ENCODE measurements around the gene ZNF267. TPM values are rescaled to one million over a fixed set of nuclear protein-coding genes. Genes with fewer than 3 reads are reported as not detected.
"Not testable (repeated sequence)": the region's sequence is repeated elsewhere in the genome, so short reads cannot be mapped to it uniquely, and the experiment has no call there.

ZNF267 gene
- total RNA-seq (2014; rRNA removed; shearing (Covaris generic)), result 14.0 and 19.6 TPM in 2 replicates

DNA sequence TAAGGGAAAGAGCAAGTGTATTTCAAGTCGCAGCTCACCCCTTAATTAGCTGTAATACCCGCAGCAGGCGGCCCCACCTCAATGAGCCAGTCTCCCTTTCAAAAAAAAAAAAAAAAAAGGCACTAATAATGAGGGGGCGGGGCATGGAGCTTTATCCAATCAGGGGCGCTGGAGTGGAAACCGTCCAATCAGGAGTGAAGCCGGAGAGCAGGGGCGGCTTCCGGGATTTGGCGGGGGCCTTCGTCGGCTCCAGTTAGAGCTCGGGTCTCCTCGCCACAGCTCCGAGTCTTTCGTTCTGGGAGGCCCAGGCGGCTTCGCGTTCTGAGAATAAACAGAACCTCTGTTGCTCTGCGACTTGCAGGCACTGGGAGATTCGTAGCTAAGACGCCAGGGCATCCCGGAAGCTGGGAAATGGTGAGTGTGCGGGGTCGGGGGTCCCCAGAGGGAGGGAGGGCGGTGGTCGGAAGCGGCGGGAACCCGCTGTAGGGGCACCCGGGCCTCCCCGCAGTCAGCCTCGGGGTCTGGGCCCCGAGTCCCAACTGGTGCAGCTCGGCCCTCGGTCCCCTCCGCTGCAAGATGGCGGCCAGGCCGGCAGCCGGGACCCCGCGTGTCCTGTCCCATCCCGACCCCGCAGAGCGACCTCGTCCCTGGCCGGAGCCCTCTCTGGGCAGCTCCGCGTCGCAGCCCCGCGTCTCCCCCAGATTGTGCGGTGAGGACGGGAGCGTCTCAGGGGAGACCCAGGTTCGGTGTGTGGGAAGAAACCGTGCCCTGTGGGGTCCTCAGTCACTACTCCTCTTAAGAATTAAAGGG is at the start of gene ZNF267:
Gene ZNF267 (plus strand): TSS at position 252 of the 810 bp plus-strand sequence. CDS start 160 bp downstream, at position 412.
- in situ Hi-C loops (cut with HindIII; ENCODE audit: low sequenced_read_pairs), result no loop called here
- DNase-seq (ENCODE audit: low spot score), result peak; percentile 93

DNA sequence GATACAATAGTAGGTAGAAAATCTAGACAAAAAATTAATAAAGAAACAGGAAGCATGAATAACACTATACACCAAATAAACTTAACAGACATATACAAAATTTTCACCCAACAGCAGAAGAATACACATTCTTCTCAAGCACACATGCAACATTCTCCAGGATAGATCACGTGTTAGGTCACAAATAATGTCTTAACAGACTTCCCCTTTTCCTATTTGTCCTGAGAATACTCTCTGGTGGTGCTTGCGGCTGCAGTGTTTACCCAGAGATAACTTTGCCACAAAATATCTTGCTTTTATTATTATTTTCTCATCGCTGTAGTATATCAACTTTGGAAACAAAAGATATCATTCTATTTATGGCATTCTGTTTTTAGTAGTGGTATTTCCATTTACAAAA is 40.6 kb upstream of the ZNF267 start:
- in situ Hi-C loops (cut with HindIII; ENCODE audit: low sequenced_read_pairs), result no loop called here
- DNase-seq (ENCODE audit: low spot score), result no peak

DNA sequence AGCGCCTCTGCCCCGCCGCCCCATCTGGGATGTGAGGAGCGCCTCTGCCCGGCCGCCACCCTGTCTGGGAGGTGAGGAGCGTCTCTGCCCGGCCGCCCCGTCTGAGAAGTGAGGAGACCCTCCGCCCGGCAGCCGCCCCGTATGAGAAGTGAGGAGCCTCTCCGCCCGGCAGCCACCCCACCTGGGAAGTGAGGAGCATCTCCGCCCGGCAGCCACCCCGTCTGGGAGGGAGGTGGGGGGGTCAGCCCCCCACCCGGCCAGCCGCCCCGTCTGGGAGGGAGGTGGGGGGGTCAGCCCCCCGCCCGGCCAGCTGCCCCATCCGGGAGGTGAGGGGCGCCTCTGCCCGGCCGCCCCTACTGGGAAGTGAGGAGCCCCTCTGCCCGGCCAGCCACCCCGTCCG is 37.2 kb upstream of the ZNF267 start:
- DNase-seq (ENCODE audit: low spot score); in situ Hi-C loops (cut with HindIII; ENCODE audit: low sequenced_read_pairs): not testable (repeated sequence)

DNA sequence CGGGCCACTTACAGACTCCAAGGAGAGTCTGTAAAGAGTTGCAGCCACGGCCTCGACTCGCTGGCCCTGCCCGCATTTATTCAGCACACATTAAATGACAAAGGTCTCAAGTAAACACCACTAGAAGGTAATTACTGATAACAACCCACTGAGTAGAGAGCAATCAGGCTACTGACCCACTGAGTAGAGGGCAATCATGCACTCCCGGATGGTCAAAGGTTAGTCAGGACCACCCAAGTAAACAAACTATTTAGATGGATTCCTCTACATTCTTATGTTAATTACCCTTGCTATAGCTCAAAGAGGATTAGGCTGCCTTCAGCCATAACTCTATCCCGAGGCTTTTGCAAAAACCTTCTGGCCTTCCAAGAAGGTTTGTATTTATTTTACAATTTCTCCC is 30.7 kb upstream of the ZNF267 start:
- in situ Hi-C loops (cut with HindIII; ENCODE audit: low sequenced_read_pairs), result no loop called here
- DNase-seq (ENCODE audit: low spot score), result no peak

DNA sequence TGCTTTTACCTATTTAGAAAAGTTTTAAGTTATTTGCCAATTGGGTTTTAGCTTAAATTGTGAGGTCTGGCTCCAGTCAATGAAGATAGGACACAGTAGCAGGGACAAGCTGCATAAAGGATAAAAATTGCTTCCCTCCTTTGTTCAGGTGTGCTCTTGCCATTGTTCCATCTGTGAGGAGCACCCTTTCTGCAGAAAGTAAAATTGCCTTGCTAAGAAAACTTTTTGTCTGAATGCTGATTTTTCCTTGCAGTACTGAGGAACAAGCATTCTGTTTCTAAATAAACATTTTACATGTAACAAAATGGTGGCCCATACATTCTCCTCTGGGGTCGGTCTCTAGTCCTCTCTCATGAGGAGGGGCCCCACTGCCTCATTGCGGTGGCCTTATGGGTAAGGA is 25.0 kb upstream of the ZNF267 start:
- in situ Hi-C loops (cut with HindIII; ENCODE audit: low sequenced_read_pairs); DNase-seq (ENCODE audit: low spot score): not testable (repeated sequence)

DNA sequence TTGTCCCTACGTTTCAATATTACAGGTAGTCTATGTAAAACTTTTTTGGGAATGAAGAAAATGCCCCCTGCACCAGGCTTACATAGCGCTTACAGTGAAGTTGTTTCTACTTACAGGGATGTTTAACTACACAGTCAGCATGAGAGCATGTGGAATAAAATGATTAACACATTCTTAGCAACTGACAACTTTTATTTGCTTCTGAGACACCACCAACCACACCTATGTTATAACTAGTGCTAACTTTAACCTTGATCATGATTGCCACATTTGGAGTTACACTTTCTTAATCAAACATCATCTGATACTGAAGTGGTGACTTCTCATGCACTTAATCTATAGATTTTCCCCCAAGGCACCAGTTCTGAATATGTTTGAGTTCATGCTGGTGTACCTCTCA is 20.3 kb upstream of the ZNF267 start:
- no peak for DNase-seq (ENCODE audit: low spot score)
- in situ Hi-C loops (cut with HindIII; ENCODE audit: low sequenced_read_pairs), result no loop called here

DNA sequence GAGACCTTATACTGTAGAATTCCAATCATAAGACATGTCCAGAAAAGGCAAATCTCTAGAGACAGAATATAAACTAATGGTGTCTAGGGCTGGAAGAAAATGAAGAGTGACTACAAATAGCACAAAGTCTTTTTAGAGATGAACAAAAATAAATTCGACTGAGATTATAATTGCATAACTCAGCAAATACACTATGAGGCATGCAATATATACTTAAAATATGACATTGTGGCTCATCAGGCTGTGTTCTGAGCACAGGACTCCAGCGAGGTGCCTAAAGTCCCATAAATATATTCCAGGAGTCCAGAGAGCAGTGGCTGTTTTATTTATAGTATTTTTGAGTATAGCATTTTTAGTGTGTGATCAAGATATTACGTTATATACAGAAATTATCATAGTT is 13.1 kb upstream of the ZNF267 start:
- in situ Hi-C loops (cut with HindIII; ENCODE audit: low sequenced_read_pairs), result no loop called here
- no peak for DNase-seq (ENCODE audit: low spot score)

DNA sequence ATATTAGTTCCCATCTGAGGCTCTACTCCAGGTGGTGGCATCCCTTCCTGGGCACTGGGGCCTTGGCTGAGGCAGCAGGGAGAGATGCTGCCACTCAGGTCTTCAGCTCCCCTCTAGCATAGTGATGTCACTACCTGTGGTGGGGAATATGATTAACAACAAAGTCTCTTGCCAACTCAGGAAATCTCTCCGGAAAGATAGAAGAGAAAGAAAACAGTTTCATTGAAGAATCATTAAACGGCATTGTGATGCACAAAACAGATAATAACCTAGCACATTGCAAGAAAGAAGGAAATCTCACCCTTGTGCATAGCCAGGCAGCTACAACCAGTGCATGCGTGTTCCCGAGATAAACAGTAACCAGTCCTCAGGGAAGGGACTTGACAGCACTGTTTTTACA is 12.2 kb upstream of the ZNF267 start:
- no peak for DNase-seq (ENCODE audit: low spot score)
- in situ Hi-C loops (cut with HindIII; ENCODE audit: low sequenced_read_pairs), result no loop called here

DNA sequence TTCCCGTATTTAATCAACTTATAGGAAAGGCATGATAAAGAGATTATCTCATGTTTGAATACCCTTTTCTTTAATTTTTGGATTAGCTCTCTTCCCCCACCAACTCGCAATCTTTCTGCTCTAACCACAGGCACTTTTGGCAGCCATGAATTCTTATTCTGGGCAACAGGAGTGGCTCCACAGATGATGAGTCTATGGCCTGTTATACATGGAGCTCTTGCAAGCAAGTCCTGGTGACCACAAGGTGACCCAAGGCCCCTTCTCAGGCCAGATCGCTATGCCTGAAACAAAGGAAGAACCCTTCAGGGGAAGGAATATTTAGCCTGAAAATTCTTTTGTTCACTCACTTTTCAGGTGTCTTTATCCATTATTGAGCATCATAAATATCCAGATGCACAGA is 10.8 kb upstream of the ZNF267 start:
- DNase-seq (ENCODE audit: low spot score), result no peak
- in situ Hi-C loops (cut with HindIII; ENCODE audit: low sequenced_read_pairs), result no loop called here

DNA sequence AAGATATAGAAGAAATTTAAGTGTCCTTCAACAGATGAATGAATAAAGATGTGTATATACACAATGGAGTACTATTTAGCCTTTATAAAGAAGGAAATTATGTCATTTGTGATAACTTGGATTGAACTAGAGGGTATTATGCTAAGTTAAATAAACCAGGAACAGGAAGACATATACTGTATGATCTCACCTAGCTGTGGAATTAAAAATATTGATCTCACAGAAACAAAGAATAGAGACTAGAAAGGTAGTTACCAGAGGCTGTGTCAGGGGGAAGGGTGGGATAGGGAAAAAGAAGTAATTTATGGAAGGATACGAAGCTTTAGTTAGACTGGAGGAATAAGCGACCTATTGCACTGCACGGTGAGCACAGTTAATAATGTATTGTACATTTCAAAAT is 5.4 kb upstream of the ZNF267 start:
- in situ Hi-C loops (cut with HindIII; ENCODE audit: low sequenced_read_pairs), result no loop called here
- DNase-seq (ENCODE audit: low spot score), result no peak

DNA sequence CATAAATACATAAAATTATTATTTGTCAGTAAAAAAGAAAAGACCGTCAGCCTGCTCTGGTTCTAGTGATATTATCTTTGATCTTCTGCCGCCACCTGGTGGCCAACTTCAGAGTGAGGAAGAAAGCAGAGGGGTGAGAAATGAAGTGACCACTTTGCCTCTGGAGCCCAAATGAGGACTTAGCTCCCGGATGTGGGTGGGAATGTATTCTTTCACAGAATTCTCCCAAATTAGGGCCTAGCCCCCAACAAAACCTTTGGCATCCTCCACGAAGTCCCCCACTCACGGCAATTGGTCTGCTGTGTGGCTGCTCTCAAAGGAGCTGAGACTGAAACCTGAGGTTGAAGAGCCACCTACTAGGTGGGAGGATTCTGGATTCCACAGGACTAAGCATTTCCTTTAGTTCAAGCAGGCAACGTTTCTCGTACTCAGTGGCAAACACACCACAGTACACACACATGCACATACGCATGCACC is 4.9 kb upstream of the ZNF267 start:
- DNase-seq (ENCODE audit: low spot score), result peak; percentile 84
- in situ Hi-C loops (cut with HindIII; ENCODE audit: low sequenced_read_pairs), result no loop called here

DNA sequence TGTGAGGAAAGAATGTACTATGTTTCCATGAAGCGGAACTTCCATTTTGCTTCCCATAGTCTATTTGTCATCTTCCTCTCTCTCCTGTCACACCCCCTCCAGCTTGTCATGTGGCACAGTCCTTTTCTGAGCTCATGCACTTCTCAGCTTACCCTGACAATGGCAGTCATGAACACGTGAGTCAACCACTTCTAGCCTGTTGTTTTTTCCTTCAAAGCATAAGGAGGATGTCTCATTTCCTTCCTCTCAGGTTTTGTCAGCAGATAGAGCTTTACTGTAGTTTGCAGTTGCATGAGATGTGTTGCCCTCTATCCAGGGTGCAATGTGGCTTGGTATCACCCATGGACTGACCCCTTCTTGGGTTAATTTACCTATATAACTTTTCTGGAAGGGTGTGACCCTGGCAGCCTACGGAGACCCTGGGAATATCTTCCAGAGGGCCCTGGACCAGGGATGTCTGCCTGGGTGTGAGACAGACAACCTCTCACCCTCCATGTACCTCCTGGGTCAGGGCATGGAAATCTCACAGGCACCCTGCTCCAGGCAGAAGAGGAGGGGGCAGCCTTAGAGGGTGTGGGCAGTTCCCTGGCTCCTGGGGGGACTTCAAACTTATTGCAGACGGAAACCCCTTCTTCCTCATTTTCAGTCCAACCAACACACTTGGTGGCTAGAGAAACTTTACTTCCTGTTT is 4.0 kb upstream of the ZNF267 start:
- no peak for DNase-seq (ENCODE audit: low spot score)
- in situ Hi-C loops (cut with HindIII; ENCODE audit: low sequenced_read_pairs), result no loop called here

DNA sequence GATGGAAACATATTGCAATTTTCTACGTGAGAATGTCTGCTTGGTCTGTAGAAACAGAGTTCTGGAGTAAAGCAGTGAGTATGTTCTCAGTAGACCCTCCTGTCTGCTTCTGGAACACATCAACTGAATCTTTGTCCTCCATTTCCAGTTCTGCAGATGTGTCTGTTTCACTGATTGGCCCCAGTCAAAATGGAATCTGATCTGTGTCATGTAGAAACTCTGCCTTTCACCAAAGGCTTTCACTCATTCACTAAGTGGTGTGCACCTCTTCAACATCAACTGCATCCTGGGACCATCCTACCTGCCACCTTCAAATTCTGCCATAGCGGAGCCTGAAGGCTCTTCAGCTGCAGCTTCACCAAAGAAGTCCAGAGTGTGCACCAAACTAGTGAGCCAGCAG is 2.8 kb upstream of the ZNF267 start:
- no peak for DNase-seq (ENCODE audit: low spot score)
- in situ Hi-C loops (cut with HindIII; ENCODE audit: low sequenced_read_pairs), result no loop called here

DNA sequence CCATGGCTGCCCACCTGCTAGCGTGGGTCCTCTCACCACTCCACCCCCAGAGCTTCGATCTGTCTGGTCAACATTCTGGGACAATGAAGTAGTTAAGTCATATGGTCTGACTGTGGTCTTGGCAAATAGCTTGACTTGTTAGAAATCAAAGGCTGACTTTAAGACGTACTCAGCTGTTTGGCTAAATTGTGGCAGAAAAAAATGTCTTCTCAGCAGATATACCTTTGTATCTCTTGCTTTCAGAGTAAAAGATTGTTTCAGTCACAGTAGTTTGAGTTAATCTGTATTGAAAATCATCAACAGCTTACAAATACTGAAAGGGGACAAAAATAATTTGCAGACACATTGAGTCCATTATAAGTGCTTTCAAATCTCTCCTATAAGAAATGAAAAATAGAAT is 2.1 kb upstream of the ZNF267 start:
- DNase-seq (ENCODE audit: low spot score), result no peak
- in situ Hi-C loops (cut with HindIII; ENCODE audit: low sequenced_read_pairs), result no loop called here

DNA sequence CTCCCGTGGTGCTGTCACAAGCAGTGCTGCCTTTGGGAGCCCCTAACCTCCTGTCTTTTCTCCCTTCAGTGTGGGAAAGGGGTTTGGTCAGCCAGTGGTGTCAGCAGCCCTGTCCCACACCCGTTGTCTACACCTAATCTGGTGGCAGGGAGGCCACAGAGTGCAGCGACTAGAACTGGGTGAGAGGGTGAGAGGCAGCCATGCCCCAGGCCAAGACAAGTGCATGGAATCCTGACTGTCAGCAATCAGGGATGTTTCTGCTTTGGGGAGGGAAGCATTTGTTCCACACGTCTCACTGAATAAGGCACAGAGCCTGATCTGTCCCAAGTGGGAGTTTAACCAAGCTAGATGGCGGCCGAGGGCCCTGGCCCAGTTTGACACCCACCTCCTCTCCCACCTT is 1.4 kb upstream of the ZNF267 start:
- DNase-seq (ENCODE audit: low spot score), result no peak
- in situ Hi-C loops (cut with HindIII; ENCODE audit: low sequenced_read_pairs), result no loop called here

DNA sequence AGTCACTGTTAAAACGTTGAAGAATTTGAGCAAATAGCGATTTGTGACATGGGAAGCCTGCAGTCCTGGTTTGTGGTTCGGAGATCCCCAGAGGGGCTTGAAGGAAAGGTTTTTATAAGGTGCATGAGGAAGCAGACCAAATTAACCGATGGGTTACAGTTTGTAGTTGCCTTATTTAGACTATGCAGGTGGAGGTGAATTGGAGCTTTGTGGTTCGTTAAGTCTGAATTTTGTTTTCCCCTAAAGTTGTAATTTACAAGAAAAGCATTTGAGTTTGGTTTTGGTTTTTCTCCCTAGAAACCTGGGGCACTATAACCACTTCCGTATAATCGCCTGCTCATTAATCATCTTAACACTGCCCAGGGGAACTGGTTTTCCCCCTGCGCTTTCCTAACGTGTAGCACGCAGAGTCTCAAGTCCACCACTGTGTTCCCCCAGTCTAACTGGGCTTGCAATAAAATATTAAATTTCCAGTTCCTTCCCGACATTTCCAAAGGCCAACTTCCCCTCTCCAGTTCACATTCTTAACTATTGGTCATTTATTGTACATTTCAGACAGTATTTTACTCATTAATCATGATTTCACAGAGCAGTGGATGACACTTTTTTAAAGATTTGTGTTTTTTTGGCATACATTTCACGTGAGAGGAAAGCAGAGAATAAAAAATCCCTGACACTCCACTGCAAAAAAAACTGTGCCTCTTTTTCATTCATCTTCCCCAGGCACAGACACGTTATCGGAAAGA is 932 bp downstream of the ZNF267 start:
- in situ Hi-C loops (cut with HindIII; ENCODE audit: low sequenced_read_pairs), result no loop called here
- DNase-seq (ENCODE audit: low spot score), result peak; percentile 37

DNA sequence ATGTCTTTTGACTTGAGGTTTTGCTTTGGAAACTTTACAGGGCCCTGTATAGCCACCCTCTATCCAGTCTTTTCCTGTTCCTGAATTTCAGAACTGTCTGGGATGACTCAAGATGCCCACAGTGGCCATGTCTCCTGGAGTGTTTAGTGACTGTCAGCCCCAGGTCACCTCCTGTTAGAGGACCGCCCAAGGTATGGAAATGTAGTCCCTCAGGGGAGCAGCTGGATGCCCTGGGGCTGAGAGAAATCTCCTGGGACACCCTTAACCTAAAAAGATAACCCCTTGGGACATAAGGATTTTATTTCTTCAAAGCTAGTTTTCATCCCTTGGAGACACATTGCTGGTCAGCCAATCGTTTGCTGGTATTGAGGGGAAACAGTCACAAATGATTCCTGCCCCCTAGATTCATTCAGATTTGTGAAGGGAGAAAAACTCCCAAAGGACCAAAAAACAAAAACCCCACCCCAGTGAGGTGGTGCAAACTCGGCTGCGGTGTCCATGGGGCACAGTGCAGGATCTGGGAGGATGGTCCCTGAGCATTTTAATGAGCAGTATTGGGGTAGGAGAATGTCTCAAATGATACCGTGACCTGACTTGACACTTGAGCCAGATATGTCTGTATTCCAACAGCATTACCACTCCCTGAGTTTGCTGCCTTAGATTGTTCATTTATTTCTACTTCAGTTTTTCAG is 1.7 kb downstream of the ZNF267 start:
- in situ Hi-C loops (cut with HindIII; ENCODE audit: low sequenced_read_pairs), result no loop called here
- DNase-seq (ENCODE audit: low spot score), result peak; percentile 7

DNA sequence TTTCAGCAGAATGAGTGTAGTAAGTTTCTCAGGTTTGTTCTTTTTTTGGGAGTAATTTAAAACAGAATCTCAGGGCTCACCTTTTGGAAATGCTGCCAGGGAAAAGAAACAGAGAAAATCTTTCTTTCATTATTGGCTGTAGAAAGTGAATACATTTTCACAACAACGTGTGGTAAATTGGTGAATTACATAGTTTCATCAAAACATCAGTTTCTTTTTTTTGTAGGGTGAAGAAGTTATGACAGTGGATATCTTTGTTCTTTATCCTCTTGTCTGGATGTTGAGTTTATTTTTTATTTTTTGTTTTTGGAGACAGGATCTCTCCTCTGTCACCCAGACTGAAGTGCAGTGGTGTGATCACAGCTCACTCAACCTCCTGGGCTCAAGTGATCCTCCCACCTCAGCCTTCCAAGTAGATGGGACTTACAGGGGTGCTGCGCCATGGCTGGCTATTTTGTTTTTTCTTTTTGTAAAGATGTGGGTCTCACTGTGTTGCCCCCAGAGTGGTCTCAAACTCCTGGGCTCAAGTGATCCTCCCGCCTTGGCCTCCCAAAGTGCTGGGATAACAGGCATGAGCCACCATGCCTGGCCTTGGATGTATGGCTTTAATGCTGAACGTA is 2.4 kb downstream of the ZNF267 start:
- in situ Hi-C loops (cut with HindIII; ENCODE audit: low sequenced_read_pairs), result no loop called here
- no peak for DNase-seq (ENCODE audit: low spot score)

All from G401 (cell line).